SK-N-SH (cell line): Measurements from ENCODE around the gene STK40. TPM values are rescaled to one million over a fixed set of nuclear protein-coding genes. Genes with fewer than 3 reads are reported as not detected.

Source experiments
- CTCF ChIA-PET: fragments of 300-600, 350-600 bp; formaldehyde crosslinking; extraction: SDS; loops from one replicate; lab custom pipeline; 2021; lab: Yijun Ruan, JAX
- POLR2A ChIA-PET: fragments of 350-600 bp; sonication (Branson Sonifier 250); formaldehyde crosslinking; extraction: SDS; loops from one replicate; lab custom pipeline; 2020; ENCODE audit warnings: antibody characterized with exemption, inconsistent platforms; lab: Yijun Ruan, JAX
- DNase-seq: peaks from one replicate; pipeline ENCODE4 v3.0.0; 2012
- H2AFZ ChIP-seq: fragments of 200-600 bp; sonication (generic); 2 replicates; pipeline ENCODE4 v1.8.1; 2016; ENCODE audit warnings: antibody characterized with exemption, mild to moderate bottlenecking, low read depth
- H3F3A ChIP-seq: fragments of 200-600 bp; sonication (generic); replicated peaks from 2 replicates; pipeline ENCODE3; 2016; ENCODE audit warnings: antibody characterized with exemption, mild to moderate bottlenecking; ENCODE audit not compliant: insufficient read depth
- H3K27ac ChIP-seq, 2 experiments: fragments of 200-500 bp in 1 of 2; fragments of 200-600 bp in 1 of 2; sonication (Bioruptor generic) in 1 of 2; sonication (generic), shearing (Covaris generic) in 1 of 2; 2 replicates each; pipeline versions ENCODE4 v1.5.1 to v1.6.1; 2014 to 2016; ENCODE audit warnings: low read depth in 2 of 2, inconsistent platforms in 1 of 2, low read length in 1 of 2, mild to moderate bottlenecking in 1 of 2, mixed read lengths in 1 of 2
- H3K27me3 ChIP-seq: fragments of 200-600 bp; sonication (generic), shearing (Covaris generic); 2 replicates; pipeline ENCODE4 v1.6.1; 2016; ENCODE audit warnings: mixed run types; ENCODE audit not compliant: insufficient read depth
- H3K36me3 ChIP-seq, 2 experiments: fragments of 200-500 bp in 1 of 2; fragments of 200-600 bp in 1 of 2; sonication (Bioruptor generic) in 1 of 2; sonication (generic) in 1 of 2; replicated peaks in 1 of 2; 2 replicates each; pipeline versions ENCODE3 to v1.5.1; 2014 to 2016; ENCODE audit warnings: low read length in 1 of 2, mild to moderate bottlenecking in 1 of 2; ENCODE audit not compliant: insufficient read depth in 2 of 2, control insufficient read depth in 1 of 2
- H3K4me1 ChIP-seq, 2 experiments: fragments of 200-500 bp in 1 of 2; fragments of 200-600 bp in 1 of 2; sonication (Bioruptor generic) in 1 of 2; sonication (generic), shearing (Covaris generic) in 1 of 2; 2 replicates each; pipeline versions ENCODE4 v1.5.1 to v1.6.1; 2014 to 2016; ENCODE audit warnings: low read depth in 1 of 2, low read length in 1 of 2, mixed run types in 1 of 2; ENCODE audit not compliant: insufficient read depth in 2 of 2, control insufficient read depth in 1 of 2
- H3K4me2 ChIP-seq: fragments of 200-600 bp; sonication (generic), shearing (Covaris generic); 2 replicates; pipeline ENCODE4 v1.6.1; 2017; ENCODE audit warnings: mixed run types
- H3K4me3 ChIP-seq, 2 experiments: fragments of 200-500 bp in 1 of 2; fragments of 200-600 bp in 1 of 2; sonication (Bioruptor generic) in 1 of 2; sonication (generic), shearing (Covaris generic) in 1 of 2; 2 replicates each; pipeline versions ENCODE4 v1.5.1 to v1.8.1; 2014 to 2016; ENCODE audit warnings: low read depth in 2 of 2, inconsistent platforms in 1 of 2, low read length in 1 of 2, mild to moderate bottlenecking in 1 of 2, mixed read lengths in 1 of 2, moderate library complexity in 1 of 2
- H3K79me2 ChIP-seq: fragments of 200-600 bp; sonication (generic); 2 replicates; pipeline ENCODE4 v1.8.1; 2017; ENCODE audit warnings: mild to moderate bottlenecking; ENCODE audit not compliant: insufficient read depth
- H3K9ac ChIP-seq: fragments of 200-600 bp; sonication (generic); 2 replicates; pipeline ENCODE4 v1.6.1; 2017; ENCODE audit warnings: mixed run types
- H3K9me2 ChIP-seq: fragments of 200-600 bp; sonication (generic); 2 replicates; pipeline ENCODE4 v1.6.1; 2017; ENCODE audit warnings: mixed run types
- H3K9me3 ChIP-seq: fragments of 200-600 bp; sonication (generic); 2 replicates; pipeline ENCODE4 v1.6.1; 2017; ENCODE audit warnings: mixed run types, mild to moderate bottlenecking, moderate library complexity
- H4K20me1 ChIP-seq: fragments of 200-600 bp; sonication (generic); 2 replicates; pipeline ENCODE4 v1.6.1; 2017; ENCODE audit warnings: mild to moderate bottlenecking, mixed run types; ENCODE audit not compliant: insufficient read depth
- CHD2 ChIP-seq: fragments of 150-350 bp; IDR thresholded peaks from 2 replicates; pipeline ENCODE4 v1.6.1; 2018; ENCODE audit warnings: low read length; ENCODE audit not compliant: partially characterized antibody
- FOSL2 ChIP-seq: IDR thresholded peaks from 2 replicates; pipeline ENCODE4 v1.4.0; 2012; ENCODE audit warnings: low read depth, mild to moderate bottlenecking, moderate library complexity, borderline replicate concordance
- FOXJ3 ChIP-seq: sonication (generic); formaldehyde crosslinking; IDR thresholded peaks from 2 replicates; pipeline ENCODE4 v1.5.1; 2020; ENCODE audit warnings: mild to moderate bottlenecking, missing genetic modification reagents
- GATA2 ChIP-seq: sonication (generic); formaldehyde crosslinking; IDR thresholded peaks from 2 replicates; pipeline ENCODE4 v1.5.0; 2020; ENCODE audit warnings: mild to moderate bottlenecking, missing genetic modification reagents
- IRF3 ChIP-seq: fragments of 150-350 bp; IDR thresholded peaks from 2 replicates; pipeline ENCODE4 v1.6.1; 2016; ENCODE audit warnings: mild to moderate bottlenecking, low read depth, low read length
- JUND ChIP-seq: IDR thresholded peaks from 2 replicates; pipeline ENCODE4 v1.4.0; 2012
- NFIC ChIP-seq: IDR thresholded peaks from 2 replicates; pipeline ENCODE4 v1.4.0; 2012; ENCODE audit warnings: borderline replicate concordance
- RAD21 ChIP-seq: IDR thresholded peaks from 2 replicates; pipeline ENCODE4 v1.6.1; 2012; ENCODE audit warnings: mild to moderate bottlenecking, low read length
- RCOR1 ChIP-seq: fragments of 150-350 bp; IDR thresholded peaks from 2 replicates; pipeline ENCODE4 v1.6.1; 2017; ENCODE audit warnings: antibody characterized with exemption, low read length
- REST ChIP-seq: IDR thresholded peaks from 2 replicates; pipeline ENCODE4 v1.6.1; 2012; ENCODE audit warnings: mild to moderate bottlenecking, low read depth, low read length, moderate library complexity
- RXRA ChIP-seq: IDR thresholded peaks from 2 replicates; pipeline ENCODE4 v1.4.0; 2012; ENCODE audit warnings: low read depth, mild to moderate bottlenecking, borderline replicate concordance
- SIN3A ChIP-seq: IDR thresholded peaks from 2 replicates; pipeline ENCODE4 v1.6.1; 2012; ENCODE audit warnings: low read depth, mild to moderate bottlenecking, low read length, moderate library complexity, borderline replicate concordance
- TAF1 ChIP-seq: IDR thresholded peaks from 2 replicates; pipeline ENCODE4 v1.6.1; 2012; ENCODE audit warnings: low read depth, mild to moderate bottlenecking, low read length, moderate library complexity, borderline replicate concordance
- TEAD4 ChIP-seq: IDR thresholded peaks from 2 replicates; pipeline ENCODE4 v1.4.0; 2012; ENCODE audit warnings: mild to moderate bottlenecking, borderline replicate concordance; ENCODE audit not compliant: insufficient read depth
- WGBS: methylation state at CpG from one replicate; pipeline ENCODE4 v1.1.6; 2017; ENCODE audit warnings: low lambda C conversion rate; 5-methylcytosine and 5-hydroxymethylcytosine counted together
- polyA plus RNA-seq, 3 experiments: library from polyadenylated mRNA; depleted of rRNA; stranded (reverse); fragments of >200 nt; gene quantifications; 2 replicates each; pipeline ENCODE4 v1.2.3, GENCODE V29; 2012

Gene STK40
- polyA plus RNA-seq, 1 of the 3 experiments (the other 2 are of a cell fraction) = 43.3 TPM

GRCh38 chr1:36354486-36354885 is 31.2 kb downstream of the STK40 start:
- peak overlapping the region in 1 of 2 experiments; percentile 100; a peak in 1 of 4 replicates for H3K27ac ChIP-seq
- ChIA-PET POLR2A (no interaction called here), CTCF (interaction anchor here (1.7 to 5.1 kb wide), 3 partner anchors 12 to 65 kb away, joined by 6 to 41 read pairs (median 14); no protein-coding TSS in a partner anchor)
- DNase-seq = no peak
- no peaks in the 10 kb centered on the region for H3K9me3 ChIP-seq
- H3F3A ChIP-seq = peaks cover 48% of the 10 kb centered on the region
- no peak overlapping the region for H2AFZ ChIP-seq
- no peaks in the 10 kb centered on the region for H3K9me2 ChIP-seq
- H4K20me1 ChIP-seq = no peaks in the 10 kb centered on the region
- TF ChIP-seq RXRA (no peak), RAD21 (no peak), IRF3 (no peak), REST (no peak), FOXJ3 (CRISPR knock-in tag) (no peak), CHD2 (no peak), FOSL2 (no peak), GATA2 (CRISPR knock-in tag) (no peak), TAF1 (no peak), NFIC (no peak), RCOR1 (no peak), JUND (no peak), SIN3A (no peak), TEAD4 (no peak)
- H3K4me1 ChIP-seq = peaks cover 32 to 40% of the 10 kb centered on the region in 2 experiments
- no peaks in the 10 kb centered on the region for H3K27me3 ChIP-seq
- peaks cover 25 to 41% of the 10 kb centered on the region in 2 experiments for H3K36me3 ChIP-seq
- H3K4me3 ChIP-seq = no peak overlapping the region
- H3K79me2 ChIP-seq = peaks cover 17% of the 10 kb centered on the region
- 97% methylated on average over 11 of the region's 11 CpGs for WGBS
- H3K9ac ChIP-seq = no peak overlapping the region
- no peak overlapping the region for H3K4me2 ChIP-seq
